Trophoblast cell (in vitro differentiated cells and primary cell): ENCODE results near the gene CIITA.
"Not testable (repeated sequence)": the region's sequence is repeated elsewhere in the genome, so short reads cannot be mapped to it uniquely, and the experiment has no call there.

Experiments used
- DNase-seq, 2 donors: peaks; one replicate each; pipeline ENCODE4 v3.0.0-alpha.2; 2016
- H2AFZ ChIP-seq: 2 replicates; pipeline ENCODE4 v1.6.1; 2013; ENCODE audit warnings: low read length, moderate library complexity, mild to moderate bottlenecking; ENCODE audit not compliant: insufficient read depth, poor library complexity
- H2AK5ac ChIP-seq: 2 replicates; pipeline ENCODE4 v1.6.1; 2013; ENCODE audit warnings: mild to moderate bottlenecking, low read length
- H2BK120ac ChIP-seq: 2 replicates; pipeline ENCODE4 v1.6.1; 2013; ENCODE audit warnings: low read length, mild to moderate bottlenecking, moderate library complexity; ENCODE audit not compliant: insufficient read depth, poor library complexity
- H2BK12ac ChIP-seq: 2 replicates; pipeline ENCODE4 v1.6.1; 2013; ENCODE audit warnings: mild to moderate bottlenecking, low read length, moderate library complexity
- H2BK5ac ChIP-seq: 2 replicates; pipeline ENCODE4 v1.6.1; 2013; ENCODE audit warnings: low read length, low read depth, moderate library complexity, mild to moderate bottlenecking; ENCODE audit not compliant: poor library complexity
- H3K14ac ChIP-seq: 2 replicates; pipeline ENCODE4 v1.6.1; 2013; ENCODE audit warnings: mild to moderate bottlenecking, low read length
- H3K18ac ChIP-seq: 2 replicates; pipeline ENCODE4 v1.6.1; 2013; ENCODE audit warnings: mild to moderate bottlenecking, low read length
- H3K23ac ChIP-seq: 2 replicates; pipeline ENCODE4 v1.6.1; 2013; ENCODE audit warnings: low read length
- H3K27ac ChIP-seq: 2 replicates; pipeline ENCODE4 v1.5.1; 2013; ENCODE audit warnings: low read depth, mild to moderate bottlenecking, inconsistent platforms, low read length, moderate library complexity
- H3K27me3 ChIP-seq: 2 replicates; pipeline ENCODE4 v1.6.1; 2013; ENCODE audit warnings: inconsistent platforms, mild to moderate bottlenecking, low read length, moderate library complexity; ENCODE audit not compliant: insufficient read depth
- H3K36me3 ChIP-seq, 2 experiments: 1 replicate in 1 of 2; 2 replicates in 1 of 2; pipeline ENCODE4 v1.6.1; 2013; ENCODE audit warnings: low read length in 2 of 2, mild to moderate bottlenecking in 2 of 2, moderate library complexity in 1 of 2; ENCODE audit not compliant: insufficient read depth in 2 of 2, control insufficient read depth in 1 of 2
- H3K4ac ChIP-seq: 2 replicates; pipeline ENCODE4 v1.6.1; 2013; ENCODE audit warnings: low read depth, mild to moderate bottlenecking, low read length, moderate library complexity
- H3K4me1 ChIP-seq, 2 experiments: 1 replicate in 1 of 2; 2 replicates in 1 of 2; pipeline ENCODE4 v1.6.1; 2013; ENCODE audit warnings: low read length in 2 of 2, mild to moderate bottlenecking in 2 of 2, moderate library complexity in 1 of 2; ENCODE audit not compliant: insufficient read depth in 2 of 2, control insufficient read depth in 1 of 2
- H3K4me2 ChIP-seq: 2 replicates; pipeline ENCODE4 v1.6.1; 2013; ENCODE audit warnings: inconsistent platforms, mild to moderate bottlenecking, low read length, moderate library complexity
- H3K4me3 ChIP-seq: 2 replicates; pipeline ENCODE4 v1.5.1; 2013; ENCODE audit warnings: mild to moderate bottlenecking, low read depth, low read length, inconsistent platforms
- H3K79me1 ChIP-seq: one replicate; pipeline ENCODE4 v1.6.1; 2013; ENCODE audit warnings: low read length
- H3K79me2 ChIP-seq: 2 replicates; pipeline ENCODE4 v1.6.1; 2013; ENCODE audit warnings: low read length, mild to moderate bottlenecking; ENCODE audit not compliant: control insufficient read depth, insufficient read depth, poor library complexity
- H3K9ac ChIP-seq: 2 replicates; pipeline ENCODE4 v1.6.1; 2013; ENCODE audit warnings: mild to moderate bottlenecking, low read length
- H3K9me3 ChIP-seq: 2 replicates; pipeline ENCODE4 v1.6.1; 2013; ENCODE audit warnings: low read depth, mild to moderate bottlenecking, control low read depth, inconsistent platforms, low read length; ENCODE audit not compliant: insufficient read depth
- H4K12ac ChIP-seq: 2 replicates; pipeline ENCODE4 v1.6.1; 2013; ENCODE audit warnings: low read depth, mild to moderate bottlenecking, low read length, moderate library complexity
- H4K8ac ChIP-seq: 2 replicates; pipeline ENCODE4 v1.6.1; 2013; ENCODE audit warnings: low read depth, mild to moderate bottlenecking, low read length, moderate library complexity
- H4K91ac ChIP-seq: one replicate; pipeline ENCODE4 v1.6.1; 2013; ENCODE audit warnings: low read depth, mild to moderate bottlenecking, low read length, moderate library complexity
- WGBS: extraction: QIAGEN DNeasy Blood & Tissue Kit; methylation state at CpG from one replicate; pipeline ENCODE4 v1.1.7; 2013; ENCODE audit warnings: missing lambda C conversion rate; ENCODE audit not compliant: insufficient read length, insufficient coverage; ENCODE audit errors: extremely low coverage; 5-methylcytosine and 5-hydroxymethylcytosine counted together

The CIITA gene

GRCh38 chr16:10926867-10927266, 49.9 kb downstream of the CIITA start:
- Histone ChIP-seq H2AK5ac (no peak overlapping the region), H4K91ac (no peak overlapping the region), H2BK12ac (no peak overlapping the region), H3K4ac (no peak overlapping the region), H4K12ac (no peak overlapping the region), H2BK120ac (no peak overlapping the region), H2AFZ (no peak overlapping the region), H3K4me3 (no peak overlapping the region), H3K27ac (no peak overlapping the region), H3K4me2 (no peak overlapping the region), H2BK5ac (no peak overlapping the region), H3K36me3 (peaks cover 32 to 47% of the 10 kb centered on the region in 2 experiments), H4K8ac (no peak overlapping the region), H3K79me2 (no peaks in the 10 kb centered on the region), H3K79me1 (no peaks in the 10 kb centered on the region), H3K9me3 (peaks cover 1% of the 10 kb centered on the region), H3K14ac (no peak overlapping the region), H3K9ac (no peak overlapping the region), H3K23ac (no peak overlapping the region), H3K18ac (no peak overlapping the region), H3K27me3 (no peaks in the 10 kb centered on the region), H3K4me1 (no peaks in the 10 kb centered on the region)
- DNase-seq: no peak
- WGBS: no CpG with 5 or more reads among the region's 5 CpGs

GRCh38 chr16:10927497-10928112, 50.6 kb downstream of the CIITA start:
- Histone ChIP-seq H2AFZ (no peak overlapping the region), H4K8ac (no peak overlapping the region), H2BK120ac (no peak overlapping the region), H3K4ac (no peak overlapping the region), H3K4me2 (no peak overlapping the region), H3K27ac (no peak overlapping the region), H3K14ac (no peak overlapping the region), H3K9ac (no peak overlapping the region), H3K18ac (no peak overlapping the region), H3K79me1 (peaks cover 4% of the 10 kb centered on the region), H3K36me3 (peaks cover 36 to 47% of the 10 kb centered on the region in 2 experiments), H3K27me3 (no peaks in the 10 kb centered on the region), H2AK5ac (no peak overlapping the region), H3K79me2 (no peaks in the 10 kb centered on the region), H2BK5ac (no peak overlapping the region), H4K12ac (no peak overlapping the region), H3K4me1 (peaks cover 0 to 2% of the 10 kb centered on the region in 2 experiments), H4K91ac (no peak overlapping the region), H3K23ac (no peak overlapping the region), H3K4me3 (no peak overlapping the region), H3K9me3 (peaks cover 1% of the 10 kb centered on the region), H2BK12ac (no peak overlapping the region)
- WGBS: no CpG with 5 or more reads among the region's 11 CpGs
- no peak for DNase-seq

GRCh38 chr16:10929097-10929496, 52.1 kb downstream of the CIITA start:
- not testable (repeated sequence) for H3K27me3 ChIP-seq, H3K79me1 ChIP-seq, H3K79me2 ChIP-seq, H3K4me3 ChIP-seq, H3K18ac ChIP-seq, H3K4ac ChIP-seq, H3K27ac ChIP-seq, H3K4me2 ChIP-seq, H3K9me3 ChIP-seq, H4K91ac ChIP-seq, H4K12ac ChIP-seq, DNase-seq, H2AK5ac ChIP-seq, H2AFZ ChIP-seq, H3K14ac ChIP-seq, H4K8ac ChIP-seq, H3K23ac ChIP-seq, H2BK12ac ChIP-seq, H3K9ac ChIP-seq, H2BK5ac ChIP-seq, H2BK120ac ChIP-seq
- WGBS: no CpG with 5 or more reads among the region's 12 CpGs
- peaks cover 36 to 47% of the 10 kb centered on the region in 2 experiments for H3K36me3 ChIP-seq
- peaks cover 12 to 15% of the 10 kb centered on the region in 2 experiments for H3K4me1 ChIP-seq

GRCh38 chr16:10929853-10930754, 53.1 kb downstream of the CIITA start:
- H4K8ac ChIP-seq: no peak overlapping the region
- no peak overlapping the region for H3K4me3 ChIP-seq
- no peaks in the 10 kb centered on the region for H3K27me3 ChIP-seq
- no peak for DNase-seq
- peaks cover 10% of the 10 kb centered on the region for H3K79me1 ChIP-seq
- no peak overlapping the region for H3K9ac ChIP-seq
- H2AK5ac ChIP-seq: no peak overlapping the region
- no peak overlapping the region for H3K23ac ChIP-seq
- no peak overlapping the region for H2BK120ac ChIP-seq
- peaks cover 34 to 42% of the 10 kb centered on the region in 2 experiments for H3K36me3 ChIP-seq
- H2AFZ ChIP-seq: no peak overlapping the region
- no peak overlapping the region for H2BK12ac ChIP-seq
- H3K79me2 ChIP-seq: no peaks in the 10 kb centered on the region
- H4K91ac ChIP-seq: no peak overlapping the region
- H3K4ac ChIP-seq: no peak overlapping the region
- no CpG with 5 or more reads among the region's 15 CpGs for WGBS
- peaks cover 17 to 21% of the 10 kb centered on the region in 2 experiments for H3K4me1 ChIP-seq
- peaks cover 3% of the 10 kb centered on the region for H3K9me3 ChIP-seq
- no peak overlapping the region for H2BK5ac ChIP-seq
- H3K14ac ChIP-seq: no peak overlapping the region
- no peak overlapping the region for H3K27ac ChIP-seq
- no peak overlapping the region for H3K18ac ChIP-seq
- H3K4me2 ChIP-seq: no peak overlapping the region
- H4K12ac ChIP-seq: no peak overlapping the region
